ENCODE data around the gene TNIP1.

- TF ChIP-seq CTCF (conservative IDR thresholded peaks at IDR 0.05 in 1 of 2, IDR thresholded peaks at IDR 0.05 in 1 of 2; ENCODE audit: extremely low read depth in 1 of 2, insufficient read depth in 1 of 2, low read depth in 1 of 2, low read length in 2 of 2) (no peak), EZH2 (IDR thresholded peaks at IDR 0.05; ENCODE audit: borderline replicate concordance, low read length) (no peak)
Observed at GRCh38 chr5:151008210-151008491, 72.7 kb downstream of the TNIP1 start.
